K562 (cell line): ENCODE data around the gene SLC17A9. TPM values are rescaled to one million over a fixed set of nuclear protein-coding genes. Genes with fewer than 3 reads are reported as not detected.

Experiments used
- ATAC-seq: fragments of 200-7000 bp; cut with Tn5 transposase; 3 replicates; pipeline ENCODE4 v1.9.1; 2020; ENCODE audit warnings: moderate library complexity
- BruUV-seq: library from RNA; stranded (reverse); fragments of 400-500 nt; replicated peaks from 2 replicates; lab custom pipeline; 2021; lab: Mats Ljungman, UMichigan
- CTCF ChIA-PET: fragments of 300-600 bp; formaldehyde crosslinking; extraction: SDS; loops from one replicate; lab custom pipeline; 2021; ENCODE audit warnings: low intra/inter-chr PET ratio; lab: Yijun Ruan, JAX
- POLR2A ChIA-PET: fragments of 300-600, 350-650 bp; sonication (Branson Sonifier 250); formaldehyde crosslinking; extraction: SDS; loops from one replicate; lab custom pipeline; 2021; ENCODE audit warnings: antibody characterized with exemption, inconsistent platforms; lab: Yijun Ruan, JAX
- DNase-seq, 4 experiments: peaks; one replicate each; pipeline versions ENCODE4 v3.0.0 to v3.0.0-alpha.2; 2011 to 2018; ENCODE audit warnings: low spot score in 3 of 4, mixed read lengths in 3 of 4; ENCODE audit errors: extremely low read depth in 1 of 4
- FAIRE-seq: peaks from 2 replicates; lab custom pipeline; 2011; peaks lifted over from hg19 to GRCh38; lab: Jason Lieb, UNC
- H2AFZ ChIP-seq: 2 replicates; pipeline ENCODE4 v1.6.0; 2011; ENCODE audit warnings: low read depth, low read length, control low read depth, inconsistent platforms
- H3K27ac ChIP-seq: fragments of 200-600 bp; 3 replicates; pipeline ENCODE4 v1.8.0; 2011; ENCODE audit warnings: low read depth, mild to moderate bottlenecking, control low read depth, inconsistent platforms, low read length, moderate library complexity, mixed read lengths; ENCODE audit errors: extremely low read depth
- H3K27me3 ChIP-seq, 2 experiments: fragments of 300-600 bp in 1 of 2; 2 replicates in 1 of 2; 3 replicates in 1 of 2; pipeline versions ENCODE4 v1.6.0 to v1.8.0; 2011; ENCODE audit warnings: inconsistent platforms in 2 of 2, low read length in 2 of 2, mild to moderate bottlenecking in 1 of 2, mixed read lengths in 1 of 2, moderate library complexity in 1 of 2; ENCODE audit not compliant: control insufficient read depth in 2 of 2, insufficient read depth in 2 of 2
- H3K36me3 ChIP-seq: fragments of 300-600 bp; 3 replicates; pipeline ENCODE4 v1.8.0; 2011; ENCODE audit warnings: mild to moderate bottlenecking, low read length, inconsistent platforms; ENCODE audit not compliant: control insufficient read depth, insufficient read depth
- H3K4me1 ChIP-seq, 2 experiments: fragments of 200-600 bp in 1 of 2; replicated peaks in 1 of 2; 2 replicates in 1 of 2; 3 replicates in 1 of 2; pipeline versions ENCODE4 v1.5.1 to v1.8.0; 2011; ENCODE audit warnings: inconsistent platforms in 2 of 2, low read length in 2 of 2, mild to moderate bottlenecking in 1 of 2, mixed read lengths in 1 of 2, moderate library complexity in 1 of 2; ENCODE audit not compliant: control insufficient read depth in 2 of 2, insufficient read depth in 2 of 2
- H3K4me2 ChIP-seq: 2 replicates; pipeline ENCODE4 v1.6.1; 2011; ENCODE audit warnings: low read length, control low read depth, inconsistent platforms, mixed read lengths; ENCODE audit not compliant: insufficient read depth
- H3K4me3 ChIP-seq: fragments of 200-600 bp; sonication (generic), shearing (Covaris generic); 2 replicates; pipeline ENCODE4 v1.5.1; 2016; ENCODE audit warnings: control low read depth, inconsistent platforms
- H3K79me2 ChIP-seq: fragments of 200-600 bp; 3 replicates; pipeline ENCODE4 v1.8.0; 2011; ENCODE audit warnings: low read length, inconsistent platforms; ENCODE audit not compliant: control insufficient read depth, insufficient read depth
- H3K9ac ChIP-seq, 2 experiments: 2 replicates each; pipeline versions ENCODE4 v1.6.0 to v1.6.1; 2011; ENCODE audit warnings: low read depth in 2 of 2, low read length in 2 of 2, control low read depth in 1 of 2, inconsistent platforms in 1 of 2, mild to moderate bottlenecking in 1 of 2, mixed read lengths in 1 of 2; ENCODE audit not compliant: insufficient read depth in 1 of 2
- H3K9me1 ChIP-seq: one replicate; pipeline ENCODE4 v1.6.0; 2011; ENCODE audit warnings: inconsistent platforms, mild to moderate bottlenecking, low read length, moderate library complexity; ENCODE audit not compliant: control insufficient read depth, insufficient read depth
- H3K9me3 ChIP-seq: replicated peaks from 2 replicates; pipeline ENCODE4 v1.5.1; 2011; ENCODE audit warnings: low read depth, low read length, inconsistent platforms; ENCODE audit not compliant: control insufficient read depth, insufficient read depth
- H4K20me1 ChIP-seq: replicated peaks from 2 replicates; pipeline ENCODE4 v1.6.1; 2011; ENCODE audit warnings: low read length, inconsistent platforms, mixed read lengths; ENCODE audit not compliant: control insufficient read depth, insufficient read depth
- CCNT2 ChIP-seq: IDR thresholded peaks from 2 replicates; pipeline ENCODE4 v1.6.1; 2011; ENCODE audit warnings: borderline replicate concordance, low read depth, mild to moderate bottlenecking, moderate library complexity, mixed read lengths, low read length; ENCODE audit not compliant: insufficient read length; ENCODE audit errors: extremely low read depth
- GTF3C2 ChIP-seq: IDR thresholded peaks from 3 replicates; pipeline ENCODE4 v1.6.1; 2011; ENCODE audit warnings: borderline replicate concordance, mild to moderate bottlenecking, moderate library complexity; ENCODE audit not compliant: insufficient read length; ENCODE audit errors: extremely low read depth
- L3MBTL2 ChIP-seq: fragments of 450-650 bp; IDR thresholded peaks from 2 replicates; pipeline ENCODE4 v1.6.1; 2016; ENCODE audit warnings: mild to moderate bottlenecking, moderate library complexity
- NKRF ChIP-seq: fragments of 450-650 bp; IDR thresholded peaks from 2 replicates; pipeline ENCODE4 v1.6.1; 2016; ENCODE audit warnings: borderline replicate concordance
- POLR2G ChIP-seq: fragments of 200-400 bp; formaldehyde crosslinking; IDR thresholded peaks from 2 replicates; pipeline ENCODE4 v1.6.1; 2017; ENCODE audit warnings: low read depth, mild to moderate bottlenecking, antibody characterized with exemption, low read length, moderate library complexity
- SMARCE1 ChIP-seq: fragments of 450-650 bp; IDR thresholded peaks from 2 replicates; pipeline ENCODE4 v1.7.1; 2016; ENCODE audit warnings: mild to moderate bottlenecking
- XRCC4 ChIP-seq: IDR thresholded peaks from one replicate; pipeline ENCODE4 v1.6.1; 2011; ENCODE audit not compliant: insufficient read depth, insufficient read length; ENCODE audit errors: extremely low read depth
- ZBTB33 ChIP-seq: sonication (generic); formaldehyde crosslinking; IDR thresholded peaks from 2 replicates; pipeline ENCODE4 v1.8.1; 2023; ENCODE audit warnings: mild to moderate bottlenecking, missing genetic modification reagents
- ZNF449 ChIP-seq: fragments of 250-450 bp; sonication (Bioruptor Pico); IDR thresholded peaks from 2 replicates; pipeline ENCODE4 v1.8.0; 2022; ENCODE audit warnings: moderate library complexity, mild to moderate bottlenecking, inconsistent platforms
- ZZZ3 ChIP-seq: fragments of 450-650 bp; IDR thresholded peaks from 2 replicates; pipeline ENCODE4 v1.6.1; 2016; ENCODE audit warnings: antibody characterized with exemption, mild to moderate bottlenecking, moderate library complexity
- WGBS: fragments of 100-300 bp; shearing (Covaris generic); methylation state at CpG from one replicate; pipeline ENCODE4 v1.1.6; 2016; ENCODE audit warnings: low coverage, mixed read lengths; ENCODE audit not compliant: insufficient coverage; ENCODE audit errors: missing lambda C conversion rate; 5-methylcytosine and 5-hydroxymethylcytosine counted together
- in situ Hi-C: fragments of 300-500 bp; cut with MboI; formaldehyde crosslinking; loops from 4 replicates; pipeline ENCODE4 v1.15.0; 2018; ENCODE audit warnings: inconsistent platforms, mixed read lengths
- intact Hi-C: fragments of 100-400 bp; cut with micrococcal nuclease; formaldehyde crosslinking; loops from 2 replicates; pipeline ENCODE4 v1.14.2; 2022
- polyA plus RNA-seq, 8 experiments: library from polyadenylated mRNA; depleted of rRNA in 4 of 8; stranded (reverse) in 5 of 8; unstranded in 3 of 8; fragments of >200 nt; fragmentation: Nextera tagmentation in 2 of 8; fragmentation: Illumina TruSeq in 1 of 8; extraction: Ambion mirVana in 2 of 8; extraction: Trizol in 1 of 8; gene quantifications; 2 replicates each; pipeline versions ENCODE4 v1.2.1 to v1.2.3, GENCODE V29; 2011 to 2014; ENCODE audit warnings: inconsistent platforms in 1 of 8, missing spikeins in 1 of 8
- total RNA-seq, 7 experiments: library from RNA; depleted of rRNA in 6 of 7; stranded (reverse); fragments of >200 nt in 6 of 7; fragmentation: Illumina TruSeq in 2 of 7; extraction: Trizol in 2 of 7; gene quantifications; 2 replicates each; pipeline versions ENCODE4 v1.2.1 to v1.2.3, GENCODE V29; 2011 to 2021; ENCODE audit warnings: low replicate concordance in 1 of 7

Gene SLC17A9
- total and polyA plus RNA-seq, 9 of the 15 experiments (the other 6 are each of a cell fraction or from before 2014, with no cell fraction given) = 0.04 to 0.31 TPM; not detected in 7

GRCh38 chr20:62910777-62911497 is 41.6 kb upstream of the SLC17A9 start:
- FAIRE-seq (no peak), DNase-seq (no peak), ATAC-seq (no peak)
- peaks cover 5% of the 10 kb centered on the region for H3K9me1 ChIP-seq
- intact Hi-C loops (no loop called here), in situ Hi-C loops (no loop called here)
- ChIA-PET CTCF (no interaction called here), POLR2A (interaction anchor here (1.0 to 6.5 kb wide), 4 partner anchors 8 to 37 kb away, joined by 3 to 45 read pairs (median 6); partner anchors contain the start of gene DIDO1)
- peaks cover 74% of the 10 kb centered on the region for H3K79me2 ChIP-seq
- WGBS = 98% methylated on average over 43 of the region's 45 CpGs
- H3K27ac ChIP-seq = no peak overlapping the region
- no peak overlapping the region for H3K4me2 ChIP-seq
- no peak overlapping the region for H2AFZ ChIP-seq
- no TSS peak for BruUV-seq
- no peak for TF ChIP-seq SMARCE1
- TF ChIP-seq L3MBTL2 = no peak
- TF ChIP-seq XRCC4 = no peak
- TF ChIP-seq ZBTB33 = peak; percentile 93
- TF ChIP-seq NKRF = no peak
- no peak for TF ChIP-seq GTF3C2
- TF ChIP-seq ZZZ3 = no peak
- no peak for TF ChIP-seq ZNF449 (CRISPR knock-in tag)
- no peak for TF ChIP-seq CCNT2
- peak; percentile 50 for TF ChIP-seq POLR2G
- H3K27me3 ChIP-seq = no peaks in the 10 kb centered on the region
- H4K20me1 ChIP-seq = peaks cover 27% of the 10 kb centered on the region
- no peak overlapping the region for H3K9ac ChIP-seq
- H3K4me3 ChIP-seq = no peak overlapping the region
- H3K9me3 ChIP-seq = no peaks in the 10 kb centered on the region
- peaks cover 5% of the 10 kb centered on the region in 2 experiments; a peak in 3 of 5 replicates for H3K4me1 ChIP-seq
- H3K36me3 ChIP-seq = peaks cover 86% of the 10 kb centered on the region
